ENCODE results near the gene RASSF8.

Gene RASSF8

GRCh38 chr12:25960961-25961360 is 2.5 kb downstream of the RASSF8 start:
- DNase-seq (ENCODE audit: low spot score): no peak

- no peak for DNase-seq (ENCODE audit: low spot score)
Measured at GRCh38 chr12:25962932-25963525, 4.5 kb downstream of the RASSF8 start.

DNA sequence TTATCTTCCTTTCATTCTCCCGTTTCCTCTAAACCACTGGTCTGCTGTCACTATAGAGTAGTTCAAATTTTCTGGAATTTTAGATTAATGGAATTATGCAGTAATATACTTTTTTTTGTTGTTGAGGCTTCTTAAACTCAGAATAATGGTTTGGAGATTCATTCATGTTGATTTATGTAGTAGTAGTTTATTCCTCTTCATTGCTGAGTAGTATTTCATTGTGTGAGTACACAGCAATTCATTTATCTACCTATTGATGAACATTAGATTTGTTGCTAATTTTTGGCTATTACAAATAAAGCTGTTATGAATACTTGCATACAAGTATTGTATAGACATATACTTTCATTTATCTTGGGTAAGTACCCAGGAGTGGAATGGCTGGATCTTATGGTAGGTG is 7.2 kb downstream of the RASSF8 start:
- no peak for DNase-seq (ENCODE audit: low spot score)

DNA sequence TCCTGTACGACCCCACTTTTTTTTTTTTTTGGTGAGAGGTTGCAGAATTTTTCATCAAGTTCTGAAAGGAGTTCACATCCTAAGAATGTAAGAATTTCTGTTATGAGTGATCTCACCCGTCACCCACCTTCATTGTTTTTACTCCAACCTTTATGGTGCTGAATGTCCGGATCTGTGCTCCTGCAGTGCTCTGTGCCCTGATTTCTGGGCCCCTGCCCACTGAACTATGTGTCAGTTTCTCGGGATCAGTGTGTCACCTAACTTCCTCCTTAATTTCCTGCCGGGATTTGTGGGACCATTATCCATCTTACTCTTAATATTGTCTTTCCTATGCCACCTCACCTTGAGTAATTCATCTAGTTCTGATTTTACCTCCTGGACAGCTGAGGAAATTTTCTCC is 11.6 kb downstream of the RASSF8 start:
- no peak for DNase-seq (ENCODE audit: low spot score)

GRCh38 chr12:25970916-25971653 is 12.6 kb downstream of the RASSF8 start:
- DNase-seq (ENCODE audit: low spot score): no peak

GRCh38 chr12:25971654-25972041 is 13.2 kb downstream of the RASSF8 start:
- no peak for DNase-seq (ENCODE audit: low spot score)

GRCh38 chr12:25972783-25973182 is 14.3 kb downstream of the RASSF8 start:
- DNase-seq (ENCODE audit: low spot score): no peak

DNA sequence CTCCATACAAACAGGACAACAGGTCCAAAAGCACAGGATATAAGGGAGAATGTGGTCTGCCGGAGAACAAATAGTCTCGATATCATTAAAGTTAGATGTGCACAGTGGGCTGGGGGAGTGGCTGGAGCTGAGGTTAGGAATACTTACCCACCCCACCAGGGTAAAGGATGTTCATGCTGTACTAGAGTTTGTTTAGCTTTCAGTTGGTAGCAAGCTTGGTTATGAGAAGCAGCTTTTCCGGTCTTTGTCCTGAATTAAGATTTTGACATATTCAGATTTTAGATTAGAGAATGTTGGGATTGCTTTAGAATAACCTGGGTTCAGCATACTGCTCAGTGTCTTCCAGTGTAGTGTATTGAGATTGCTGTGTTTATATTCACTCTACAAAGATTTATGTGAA is 16.7 kb downstream of the RASSF8 start:
- no peak for DNase-seq (ENCODE audit: low spot score)

- DNase-seq (ENCODE audit: low spot score): no peak
Measured at GRCh38 chr12:25975682-25976081, 17.2 kb downstream of the RASSF8 start.

DNA sequence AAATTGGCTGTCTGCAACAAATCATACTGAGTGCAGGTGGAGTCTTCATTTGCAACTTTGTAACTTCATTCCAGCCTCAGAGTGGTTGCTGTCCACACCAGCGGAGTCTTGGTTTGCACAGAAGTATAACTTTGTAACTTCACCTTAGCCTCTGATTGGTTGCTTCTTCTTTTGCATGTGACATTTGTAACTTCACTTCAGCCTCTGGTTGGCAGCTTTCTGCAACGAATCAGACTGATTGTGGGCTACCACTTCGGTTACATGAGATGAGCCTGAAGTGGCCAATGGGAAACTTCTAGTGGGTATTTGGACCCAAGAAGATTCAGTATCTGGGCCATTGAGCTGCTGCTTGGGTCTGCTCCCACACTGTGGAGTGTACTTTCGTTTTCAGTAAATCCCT is 17.8 kb downstream of the RASSF8 start:
- no peak for DNase-seq (ENCODE audit: low spot score)

GRCh38 chr12:25977047-25977446 is 18.6 kb downstream of the RASSF8 start:
- no peak for DNase-seq (ENCODE audit: low spot score)

- DNase-seq (ENCODE audit: low spot score): no peak
Measured at GRCh38 chr12:25979059-25979458, 20.6 kb downstream of the RASSF8 start.

DNA sequence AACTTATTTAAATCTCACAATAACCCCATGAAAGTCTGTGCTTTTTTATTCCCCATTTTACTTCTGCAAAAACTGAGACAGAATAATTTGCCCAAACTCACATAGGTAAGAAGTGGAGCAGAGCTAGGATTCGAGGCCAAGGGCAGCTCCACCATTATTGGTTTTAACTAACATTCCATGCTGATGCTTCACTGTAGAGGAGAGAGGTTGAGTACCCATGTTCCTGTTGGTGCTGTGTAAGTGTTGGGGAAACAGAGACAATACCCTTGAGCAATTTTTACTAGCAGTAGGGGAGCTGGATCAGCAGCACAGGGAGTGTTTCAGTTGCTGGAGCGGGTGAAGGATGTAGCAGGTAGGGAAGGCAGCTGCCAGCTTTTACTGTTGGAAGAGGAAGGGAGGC is 21.1 kb downstream of the RASSF8 start:
- no peak for DNase-seq (ENCODE audit: low spot score)

GRCh38 chr12:25980035-25980434 is 21.6 kb downstream of the RASSF8 start:
- DNase-seq (ENCODE audit: low spot score): no peak

DNA sequence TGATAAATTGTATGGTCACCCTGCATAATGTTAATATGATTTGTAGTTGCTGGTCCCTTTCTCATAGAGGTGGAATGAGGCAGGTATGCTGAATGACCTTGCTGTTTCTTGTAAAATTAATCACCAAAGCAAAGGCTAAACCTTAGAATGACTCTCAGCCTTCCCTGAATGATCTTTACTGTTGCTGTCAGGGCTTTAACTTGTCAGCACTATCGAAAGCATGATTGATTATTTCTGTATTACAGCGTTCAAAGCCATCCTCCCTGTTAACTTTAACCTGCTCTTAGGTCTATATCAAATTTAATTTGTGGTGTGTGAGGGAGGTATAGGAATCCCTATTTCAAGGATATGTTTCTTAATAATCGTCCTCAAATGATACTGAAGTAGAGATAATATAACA is 23.1 kb downstream of the RASSF8 start:
- DNase-seq (ENCODE audit: low spot score): no peak

DNA sequence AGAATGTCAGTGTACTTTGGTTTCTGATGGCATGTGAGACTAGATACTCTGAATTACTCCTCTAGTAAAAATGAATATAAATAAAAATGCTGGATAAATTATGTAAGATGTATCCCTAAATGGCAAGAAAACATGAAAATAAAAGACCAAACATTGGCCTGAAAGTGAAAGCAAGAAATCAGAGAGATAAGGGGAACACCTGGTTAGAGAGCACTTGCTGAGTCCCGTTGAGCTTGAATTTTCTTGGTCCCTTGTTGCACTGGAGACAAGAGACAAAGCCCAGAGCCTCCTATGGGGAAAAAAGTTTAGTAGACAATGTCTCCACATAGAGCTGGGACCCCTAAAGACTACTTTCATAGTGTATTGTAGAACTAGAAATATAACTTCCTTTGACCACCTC is 23.9 kb downstream of the RASSF8 start:
- no peak for DNase-seq (ENCODE audit: low spot score)

- no peak for DNase-seq (ENCODE audit: low spot score)
Measured at GRCh38 chr12:25983625-25984024, 25.1 kb downstream of the RASSF8 start.

- no peak for DNase-seq (ENCODE audit: low spot score)
Measured at GRCh38 chr12:25984759-25985158, 26.3 kb downstream of the RASSF8 start.

GRCh38 chr12:25985316-25986175 is 27.1 kb downstream of the RASSF8 start:
- no peak for DNase-seq (ENCODE audit: low spot score)

DNA sequence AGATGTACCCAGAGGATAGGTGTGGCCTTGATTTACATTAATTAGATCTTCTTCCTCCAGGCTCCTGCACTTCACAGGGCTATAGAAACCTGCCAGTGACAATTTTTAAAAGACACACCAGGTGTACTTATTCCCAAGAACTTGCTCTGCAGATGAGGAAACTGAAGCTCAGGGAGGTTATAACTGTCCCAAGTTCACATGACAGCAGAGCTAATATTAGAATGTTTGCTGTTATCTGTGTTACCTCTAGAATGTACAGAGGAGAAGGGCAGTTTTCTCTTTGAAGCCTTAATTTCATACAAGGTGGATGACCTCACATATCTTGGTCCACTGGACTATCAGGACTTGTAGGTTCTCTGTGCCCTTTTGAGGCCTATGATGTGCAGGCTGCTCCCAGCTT is 27.7 kb downstream of the RASSF8 start:
- no peak for DNase-seq (ENCODE audit: low spot score)

GRCh38 chr12:25988505-25988904 is 30.0 kb downstream of the RASSF8 start:
- DNase-seq (ENCODE audit: low spot score): no peak

DNA sequence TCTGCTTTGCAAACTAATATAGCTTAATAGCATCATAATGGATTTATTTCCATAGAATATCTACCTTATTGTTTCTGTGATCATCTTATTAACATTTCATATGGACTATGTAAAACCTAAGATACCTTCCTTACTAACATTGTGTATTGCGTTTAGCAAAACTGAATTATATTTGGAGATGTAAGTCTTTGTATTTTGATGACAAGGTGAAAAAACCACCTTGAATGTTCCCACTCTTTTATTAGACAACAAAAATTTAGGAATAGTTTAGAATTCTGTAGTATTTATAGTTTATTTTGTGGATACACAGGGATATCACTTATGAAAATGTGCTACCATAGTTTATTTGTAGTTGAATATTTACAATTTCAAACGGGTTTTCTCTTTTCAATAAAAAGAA is 32.0 kb downstream of the RASSF8 start:
- no peak for DNase-seq (ENCODE audit: low spot score)
